ENCODE results near the gene MED1. TPM values are rescaled to one million over a fixed set of nuclear protein-coding genes. Genes with fewer than 3 reads are reported as not detected.
"Not testable (repeated sequence)": the region's sequence is repeated elsewhere in the genome, so short reads cannot be mapped to it uniquely, and the experiment has no call there.

The MED1 gene
- total RNA-seq, 1 donor from 2014 or later = 44.4 TPM

- no peak for TF ChIP-seq CTCF (IDR thresholded peaks at IDR 0.05; ENCODE audit: unreplicated experiment)
- DNase-seq (ENCODE audit: low spot score in 2 of 2, unreplicated experiment in 2 of 2) = no peak
- Mint-ChIP-seq H3K36me3 (no peaks in the 10 kb centered on the region), H3K4me1 (no peaks in the 10 kb centered on the region), H3K27ac (no peak overlapping the region), H3K9me3 (no peaks in the 10 kb centered on the region), H3K4me3 (no peak overlapping the region), H3K27me3 (ENCODE audit: low read depth) (no peaks in the 10 kb centered on the region)
Observed at GRCh38 chr17:39385040-39385439, 66.0 kb downstream of the MED1 start.

- no peak for DNase-seq (ENCODE audit: low spot score in 2 of 2, unreplicated experiment in 2 of 2)
- Mint-ChIP-seq H3K27me3 (ENCODE audit: low read depth) (no peaks in the 10 kb centered on the region), H3K4me1 (peaks cover 2% of the 10 kb centered on the region), H3K9me3 (no peaks in the 10 kb centered on the region), H3K36me3 (peaks cover 2% of the 10 kb centered on the region), H3K4me3 (no peak overlapping the region), H3K27ac (no peak overlapping the region)
- no peak for TF ChIP-seq CTCF (IDR thresholded peaks at IDR 0.05; ENCODE audit: unreplicated experiment)
Observed at GRCh38 chr17:39380144-39380543, 70.9 kb downstream of the MED1 start.

- TF ChIP-seq CTCF (IDR thresholded peaks at IDR 0.05; ENCODE audit: unreplicated experiment) = no peak
- Mint-ChIP-seq H3K9me3 (no peaks in the 10 kb centered on the region), H3K27me3 (ENCODE audit: low read depth) (no peaks in the 10 kb centered on the region), H3K4me1 (peaks cover 9% of the 10 kb centered on the region), H3K27ac (no peak overlapping the region), H3K36me3 (peaks cover 2% of the 10 kb centered on the region), H3K4me3 (no peak overlapping the region)
- no peak for DNase-seq (ENCODE audit: low spot score in 2 of 2, unreplicated experiment in 2 of 2)
Observed at GRCh38 chr17:39376434-39376833, 74.6 kb downstream of the MED1 start.

GRCh38 chr17:39367805-39368204, 83.3 kb downstream of the MED1 start:
- not testable (repeated sequence) for H3K4me3 Mint-ChIP-seq; H3K27me3 Mint-ChIP-seq (ENCODE audit: low read depth); H3K27ac Mint-ChIP-seq; H3K9me3 Mint-ChIP-seq; H3K4me1 Mint-ChIP-seq; H3K36me3 Mint-ChIP-seq; DNase-seq (ENCODE audit: low spot score in 2 of 2, unreplicated experiment in 2 of 2)

- no peaks in the 10 kb centered on the region for H3K9me3 Mint-ChIP-seq
- H3K4me3 Mint-ChIP-seq = no peak overlapping the region
- H3K4me1 Mint-ChIP-seq = peaks cover 5% of the 10 kb centered on the region
- no peak for DNase-seq (ENCODE audit: low spot score in 2 of 2, unreplicated experiment in 2 of 2)
- no peaks in the 10 kb centered on the region for H3K27me3 Mint-ChIP-seq (ENCODE audit: low read depth)
- peaks cover 2% of the 10 kb centered on the region for H3K36me3 Mint-ChIP-seq
- TF ChIP-seq CTCF (IDR thresholded peaks at IDR 0.05; ENCODE audit: unreplicated experiment) = no peak
- peak overlapping the region; percentile 44 for H3K27ac Mint-ChIP-seq
Observed at GRCh38 chr17:39365872-39366271, 85.2 kb downstream of the MED1 start.

GRCh38 chr17:39365242-39365641, 85.8 kb downstream of the MED1 start:
- Mint-ChIP-seq H3K27ac (peak overlapping the region; percentile 44), H3K36me3 (peaks cover 2% of the 10 kb centered on the region), H3K27me3 (ENCODE audit: low read depth) (no peaks in the 10 kb centered on the region), H3K9me3 (no peaks in the 10 kb centered on the region), H3K4me1 (peaks cover 5% of the 10 kb centered on the region), H3K4me3 (no peak overlapping the region)
- DNase-seq (ENCODE audit: low spot score in 2 of 2, unreplicated experiment in 2 of 2) = no peak
- TF ChIP-seq CTCF (IDR thresholded peaks at IDR 0.05; ENCODE audit: unreplicated experiment) = no peak

Data from mesothelial cell of epicardium (in vitro differentiated cells).